ENCODE measurements around the gene ZNF474. TPM values are rescaled to one million over a fixed set of nuclear protein-coding genes. Genes with fewer than 3 reads are reported as not detected.

ZNF474 gene
- total RNA-seq, 1 donor from 2014 or later, result not detected

DNA sequence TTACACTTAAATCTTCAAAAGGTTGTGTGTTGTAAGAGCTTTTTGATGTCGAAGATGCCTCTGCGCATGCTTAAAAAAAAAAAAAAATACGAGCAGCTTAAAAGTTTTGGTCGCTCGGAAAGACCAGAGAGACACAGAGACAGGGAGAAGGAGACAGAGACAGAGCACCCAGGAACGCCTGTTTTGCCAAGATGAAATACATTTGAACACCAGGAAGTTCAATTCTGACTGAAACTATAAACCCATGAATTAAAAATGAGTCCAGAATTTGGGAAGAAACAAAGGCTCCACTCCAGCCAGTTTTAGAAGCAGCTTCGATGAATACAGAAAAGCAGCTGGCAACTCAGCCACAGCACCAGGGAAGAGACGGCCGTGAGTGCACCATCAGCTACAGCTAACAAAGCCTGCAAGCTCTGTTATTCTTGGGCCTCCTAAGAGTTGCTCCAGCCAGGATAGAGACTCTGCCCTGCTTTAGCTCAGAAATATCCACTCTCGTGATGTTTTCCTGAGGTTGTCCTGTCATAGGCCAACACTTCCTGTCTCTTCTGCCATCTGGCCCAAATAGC, 2.5 kb upstream of the ZNF474 start:
- Mint-ChIP-seq H3K4me3 (no peak overlapping the region), H3K27ac (no peak overlapping the region), H3K27me3 (no peaks in the 10 kb centered on the region), H3K9me3 (no peaks in the 10 kb centered on the region), H3K36me3 (ENCODE audit: low read depth) (no peaks in the 10 kb centered on the region), H3K4me1 (no peaks in the 10 kb centered on the region)
- intact Hi-C loops (cut with micrococcal nuclease), result no loop called here
- DNase-seq, result no peak

DNA sequence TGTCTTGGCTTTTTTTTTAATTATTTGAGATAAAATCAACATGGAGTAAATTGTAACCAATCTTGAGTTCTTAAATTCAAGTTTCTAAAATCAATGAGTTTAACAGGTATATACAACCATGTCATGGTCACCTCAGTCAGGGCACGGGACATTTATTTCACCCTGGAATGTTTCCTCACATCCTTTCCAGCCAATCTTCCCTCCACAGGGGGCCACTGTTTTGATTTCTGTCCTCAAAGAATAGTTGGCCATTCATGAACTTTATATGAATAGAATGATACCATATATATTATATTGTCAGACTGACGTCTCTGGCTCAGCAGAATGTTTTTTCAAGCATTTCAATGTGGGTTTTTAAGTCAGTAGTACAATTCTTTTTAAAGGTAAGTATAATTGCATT, 806 bp downstream of the ZNF474 start:
- Mint-ChIP-seq H3K9me3 (no peaks in the 10 kb centered on the region), H3K27ac (no peak overlapping the region), H3K27me3 (no peaks in the 10 kb centered on the region), H3K4me1 (no peaks in the 10 kb centered on the region), H3K36me3 (ENCODE audit: low read depth) (no peaks in the 10 kb centered on the region), H3K4me3 (no peak overlapping the region)
- intact Hi-C loops (cut with micrococcal nuclease), result no loop called here
- DNase-seq, result no peak

DNA sequence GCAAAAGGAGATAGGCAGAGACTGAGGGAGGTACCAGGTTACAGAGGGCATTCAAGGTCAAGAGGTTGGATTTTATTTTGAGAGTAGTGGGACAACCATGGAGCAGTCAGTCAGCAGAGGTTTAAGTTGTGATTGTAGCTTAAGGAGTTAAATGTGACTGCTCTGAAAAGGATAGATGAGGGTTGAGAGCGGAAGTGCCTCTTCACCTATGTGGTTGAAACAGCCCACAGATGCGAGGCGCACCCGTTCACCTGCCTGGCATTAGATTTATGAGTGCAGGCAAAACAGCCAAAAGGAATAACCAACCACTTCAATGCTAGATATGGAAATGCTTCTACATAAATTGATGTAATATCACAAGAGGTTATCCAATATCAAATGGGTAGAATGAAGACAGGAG, 8.4 kb downstream of the ZNF474 start:
- peak; percentile 59 for DNase-seq
- Mint-ChIP-seq H3K4me3 (no peak overlapping the region), H3K9me3 (no peaks in the 10 kb centered on the region), H3K36me3 (ENCODE audit: low read depth) (no peaks in the 10 kb centered on the region), H3K27ac (no peak overlapping the region), H3K4me1 (peaks cover 3% of the 10 kb centered on the region), H3K27me3 (peaks cover 3% of the 10 kb centered on the region)
- intact Hi-C loops (cut with micrococcal nuclease), result no loop called here

DNA sequence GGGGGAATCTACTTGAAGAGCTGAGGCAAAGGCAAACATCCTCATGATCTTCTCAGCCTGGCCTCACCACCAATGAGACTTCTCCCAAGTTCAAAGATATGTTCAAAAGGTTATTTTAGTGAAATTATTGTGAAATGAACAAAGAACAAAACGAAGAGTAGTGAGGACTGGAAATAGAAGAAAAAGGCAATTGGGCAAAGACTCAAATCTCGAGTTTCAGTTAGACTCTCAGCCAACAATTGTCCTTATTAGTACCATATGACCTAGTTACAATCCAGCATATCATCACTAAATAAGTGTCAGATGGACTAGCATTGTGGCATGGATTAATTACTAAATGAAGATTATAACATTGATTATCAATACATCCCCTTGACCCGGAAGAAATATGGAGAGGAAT, 9.0 kb downstream of the ZNF474 start:
- H3K27ac Mint-ChIP-seq, result no peak overlapping the region
- no peaks in the 10 kb centered on the region for H3K36me3 Mint-ChIP-seq (ENCODE audit: low read depth)
- peaks cover 3% of the 10 kb centered on the region for H3K4me1 Mint-ChIP-seq
- intact Hi-C loops (cut with micrococcal nuclease), result no loop called here
- H3K9me3 Mint-ChIP-seq, result no peaks in the 10 kb centered on the region
- H3K4me3 Mint-ChIP-seq, result no peak overlapping the region
- peaks cover 3% of the 10 kb centered on the region for H3K27me3 Mint-ChIP-seq
- no peak for DNase-seq

DNA sequence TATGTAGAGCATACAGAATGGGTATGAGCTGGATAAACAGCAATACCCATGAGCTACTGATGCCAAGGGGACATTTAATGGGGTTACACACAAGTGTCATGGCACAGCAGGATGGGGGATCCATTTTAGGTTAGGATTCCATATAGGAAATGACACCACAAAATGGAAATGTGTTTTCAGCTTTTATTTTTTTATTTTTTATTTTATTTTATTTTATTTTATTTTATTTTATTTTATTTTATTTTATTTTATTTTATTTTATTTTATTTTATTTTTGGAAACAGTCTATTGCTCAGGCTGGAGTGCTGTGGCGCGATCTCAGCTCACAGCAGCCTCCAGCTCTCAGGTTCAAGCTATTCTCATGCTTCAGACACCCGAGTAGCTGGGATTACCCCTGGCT, 11.6 kb downstream of the ZNF474 start:
- no peak overlapping the region for H3K27ac Mint-ChIP-seq
- H3K36me3 Mint-ChIP-seq (ENCODE audit: low read depth), result no peaks in the 10 kb centered on the region
- H3K4me1 Mint-ChIP-seq, result peaks cover 3% of the 10 kb centered on the region
- H3K27me3 Mint-ChIP-seq, result peaks cover 3% of the 10 kb centered on the region
- no peak overlapping the region for H3K4me3 Mint-ChIP-seq
- no peaks in the 10 kb centered on the region for H3K9me3 Mint-ChIP-seq
- intact Hi-C loops (cut with micrococcal nuclease), result no loop called here
- DNase-seq, result no peak

DNA sequence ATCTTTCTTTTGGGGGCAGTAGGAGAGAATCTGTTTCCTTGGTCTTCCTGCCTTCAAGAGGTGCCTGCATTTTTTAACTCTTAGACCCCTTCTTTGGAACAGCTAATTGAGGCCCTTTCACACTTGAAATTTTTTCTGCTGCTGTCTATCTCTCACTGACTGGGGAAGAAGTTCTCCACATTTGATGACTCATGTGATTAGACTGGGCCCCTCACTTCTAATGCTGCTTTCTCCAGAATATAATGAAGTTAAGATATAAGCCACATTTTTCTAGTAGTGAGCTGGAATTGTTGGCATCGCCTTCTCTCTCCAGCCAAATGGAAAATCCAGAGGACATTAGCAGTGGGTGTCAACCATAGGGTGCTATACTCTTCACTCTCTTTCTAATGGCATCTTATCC, 12.4 kb downstream of the ZNF474 start:
- intact Hi-C loops (cut with micrococcal nuclease), result no loop called here
- Mint-ChIP-seq H3K27ac (no peak overlapping the region), H3K36me3 (ENCODE audit: low read depth) (no peaks in the 10 kb centered on the region), H3K27me3 (peaks cover 3% of the 10 kb centered on the region), H3K4me1 (peaks cover 3% of the 10 kb centered on the region), H3K4me3 (no peak overlapping the region), H3K9me3 (no peaks in the 10 kb centered on the region)
- no peak for DNase-seq

DNA sequence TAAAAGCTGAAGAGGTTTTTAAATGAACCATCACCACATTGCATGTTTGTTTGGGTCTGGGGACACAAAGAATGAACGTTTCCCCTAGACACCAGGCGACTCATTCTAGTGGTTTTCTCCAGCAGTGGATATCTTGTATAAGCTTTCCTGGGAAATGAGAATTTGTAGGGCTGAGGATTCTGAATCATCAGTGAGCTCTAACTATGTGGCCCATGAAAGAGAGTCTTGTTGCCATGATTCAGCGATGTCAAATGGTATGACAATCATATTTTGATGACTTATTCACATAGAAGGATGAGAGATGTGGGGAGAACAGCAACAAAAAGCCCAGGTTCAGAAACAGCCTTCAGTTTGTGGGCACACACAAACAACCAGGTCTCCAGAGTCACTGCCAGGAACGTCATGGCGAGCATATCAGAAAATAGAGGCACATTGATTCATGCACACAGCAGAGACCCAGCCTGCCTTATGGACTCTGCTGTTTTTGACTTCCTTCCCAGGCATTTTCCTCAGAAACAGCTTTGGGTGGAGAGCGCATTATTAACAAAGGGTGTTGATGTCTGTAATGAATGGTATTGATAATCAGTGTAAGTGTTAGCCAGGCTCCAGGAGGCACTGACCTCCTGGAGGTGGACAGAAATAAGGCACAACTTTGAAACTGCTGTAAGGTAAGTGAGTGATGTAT, 13.3 kb downstream of the ZNF474 start:
- DNase-seq, result no peak
- peaks cover under 1% of the 10 kb centered on the region for H3K4me1 Mint-ChIP-seq
- H3K27ac Mint-ChIP-seq, result no peak overlapping the region
- no peaks in the 10 kb centered on the region for H3K36me3 Mint-ChIP-seq (ENCODE audit: low read depth)
- no peak overlapping the region for H3K4me3 Mint-ChIP-seq
- H3K27me3 Mint-ChIP-seq, result no peaks in the 10 kb centered on the region
- no peaks in the 10 kb centered on the region for H3K9me3 Mint-ChIP-seq
- intact Hi-C loops (cut with micrococcal nuclease), result no loop called here

DNA sequence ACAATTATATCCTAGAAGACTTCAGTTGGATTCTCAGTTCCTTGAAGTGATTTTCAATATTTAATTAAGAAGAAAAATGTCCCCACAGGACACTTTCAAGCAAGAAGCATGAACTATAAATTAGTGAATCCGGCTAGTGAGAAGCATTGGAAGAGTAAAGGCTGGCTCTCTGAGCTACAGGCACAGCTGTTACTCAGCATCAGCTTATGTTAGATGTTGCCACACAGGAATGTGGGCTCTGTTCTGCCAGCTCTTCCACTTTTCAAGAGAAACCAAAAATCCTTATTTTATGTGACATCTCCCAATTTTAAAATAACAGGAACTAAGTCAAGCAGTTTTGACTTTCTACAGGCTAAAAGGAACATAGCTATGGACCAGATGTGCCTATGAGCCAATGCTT, 14.9 kb downstream of the ZNF474 start:
- intact Hi-C loops (cut with micrococcal nuclease), result no loop called here
- Mint-ChIP-seq H3K27me3 (no peaks in the 10 kb centered on the region), H3K4me3 (no peak overlapping the region), H3K36me3 (ENCODE audit: low read depth) (no peaks in the 10 kb centered on the region), H3K27ac (no peak overlapping the region), H3K4me1 (no peaks in the 10 kb centered on the region), H3K9me3 (no peaks in the 10 kb centered on the region)
- no peak for DNase-seq

DNA sequence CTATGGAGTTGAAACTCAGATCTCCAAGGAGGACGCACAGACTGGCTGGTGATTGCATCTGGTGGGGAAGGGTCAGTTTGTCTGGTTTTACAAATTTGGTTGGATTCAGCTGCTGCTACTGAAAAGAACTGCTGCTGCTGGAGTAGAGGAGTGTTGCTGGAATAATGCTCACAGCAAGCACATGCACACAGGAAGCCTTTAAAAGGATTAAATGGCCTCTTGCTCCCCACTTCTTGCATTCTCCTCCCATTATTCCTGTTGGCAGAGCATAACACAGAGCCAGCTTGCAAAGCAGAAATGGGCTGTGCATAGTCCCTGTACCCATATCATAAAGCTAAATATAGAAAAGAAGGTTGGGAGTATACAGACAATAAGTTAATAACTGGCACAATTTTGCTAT, 16.6 kb downstream of the ZNF474 start:
- no peak overlapping the region for H3K27ac Mint-ChIP-seq
- DNase-seq, result no peak
- H3K9me3 Mint-ChIP-seq, result no peaks in the 10 kb centered on the region
- no peaks in the 10 kb centered on the region for H3K27me3 Mint-ChIP-seq
- intact Hi-C loops (cut with micrococcal nuclease), result no loop called here
- H3K4me1 Mint-ChIP-seq, result no peaks in the 10 kb centered on the region
- no peak overlapping the region for H3K4me3 Mint-ChIP-seq
- H3K36me3 Mint-ChIP-seq (ENCODE audit: low read depth), result no peaks in the 10 kb centered on the region

DNA sequence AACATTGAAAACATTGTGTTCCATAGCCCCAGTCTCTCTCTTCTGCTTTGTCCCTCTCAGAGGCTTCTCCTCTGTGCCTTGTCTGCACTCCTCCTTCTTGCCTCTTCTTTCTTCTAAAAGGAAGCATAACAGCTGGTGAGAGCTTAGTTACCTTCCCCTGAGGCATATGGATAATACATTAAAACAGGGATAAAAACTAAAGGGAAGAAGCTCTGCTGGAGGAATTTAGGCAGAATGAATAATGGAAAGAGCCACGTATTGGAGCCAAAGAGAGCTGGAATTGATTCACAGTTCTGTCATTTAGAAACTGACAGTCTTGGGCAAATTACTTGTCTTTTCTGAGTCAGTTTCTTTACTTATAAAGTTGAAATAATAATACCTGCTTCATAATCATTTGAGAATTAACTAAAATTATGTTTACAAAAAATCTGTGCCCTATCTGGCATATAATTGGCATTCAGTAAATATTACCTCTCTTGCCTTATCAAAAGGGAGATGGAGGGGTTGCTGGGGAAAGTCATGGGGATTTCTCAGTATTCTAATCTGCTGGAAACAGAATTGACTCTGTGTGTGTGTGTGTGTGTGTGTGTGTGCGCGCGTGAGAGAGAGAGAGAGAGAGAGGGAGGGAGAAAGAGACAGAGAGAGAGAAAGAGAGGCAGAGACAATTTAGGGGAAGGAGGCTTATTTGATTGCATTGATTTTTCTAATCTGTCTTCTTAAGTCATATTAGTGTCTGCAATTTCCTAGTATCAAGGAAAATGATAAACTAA, 20.2 kb downstream of the ZNF474 start:
- Mint-ChIP-seq H3K4me3 (no peak overlapping the region), H3K27me3 (no peaks in the 10 kb centered on the region), H3K27ac (no peak overlapping the region), H3K4me1 (no peaks in the 10 kb centered on the region), H3K36me3 (ENCODE audit: low read depth) (no peaks in the 10 kb centered on the region), H3K9me3 (no peaks in the 10 kb centered on the region)
- peak; percentile 2 for DNase-seq
- intact Hi-C loops (cut with micrococcal nuclease), result no loop called here

DNA sequence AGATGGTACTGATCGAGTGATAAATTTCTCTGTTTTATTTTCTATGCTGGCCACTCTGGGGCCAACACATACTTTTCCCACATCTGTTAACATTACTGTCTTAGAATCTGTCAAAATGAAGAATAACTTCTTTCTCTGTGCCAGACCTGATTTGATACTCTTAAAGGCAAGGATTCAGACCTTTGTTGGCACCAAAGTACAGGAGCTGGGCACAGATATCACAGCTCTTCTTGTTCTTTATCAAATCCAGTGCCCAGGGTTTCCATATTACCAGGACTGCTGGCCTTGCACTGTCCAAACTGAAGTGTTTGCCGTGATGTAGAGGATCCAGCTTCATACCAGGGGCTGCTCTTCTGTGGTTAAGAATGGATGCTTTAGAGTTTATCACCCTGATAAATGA, 20.9 kb downstream of the ZNF474 start:
- Mint-ChIP-seq H3K4me1 (no peaks in the 10 kb centered on the region), H3K36me3 (ENCODE audit: low read depth) (no peaks in the 10 kb centered on the region), H3K27ac (no peak overlapping the region), H3K4me3 (no peak overlapping the region), H3K9me3 (no peaks in the 10 kb centered on the region), H3K27me3 (no peaks in the 10 kb centered on the region)
- peak; percentile 3 for DNase-seq
- intact Hi-C loops (cut with micrococcal nuclease), result no loop called here

DNA sequence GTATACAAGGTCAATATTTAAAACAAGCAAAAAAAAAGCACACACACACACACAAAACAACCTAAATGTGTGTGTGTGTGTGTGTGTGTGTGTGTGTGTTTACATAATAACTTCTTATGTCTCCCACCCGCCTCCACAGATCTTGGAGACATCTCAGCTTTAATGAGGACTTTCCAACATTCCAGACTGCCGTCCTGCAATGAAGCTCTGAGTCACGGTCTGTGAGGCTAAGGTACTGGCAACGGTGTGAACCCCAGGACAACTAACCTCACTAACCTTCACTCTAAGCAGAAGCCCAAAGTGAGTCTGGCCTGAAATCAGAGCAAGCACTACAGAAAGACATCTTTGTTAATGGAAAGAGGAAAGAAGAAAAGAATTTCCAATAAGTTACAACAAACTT, 22.3 kb downstream of the ZNF474 start:
- intact Hi-C loops (cut with micrococcal nuclease), result no loop called here
- no peak overlapping the region for H3K27ac Mint-ChIP-seq
- H3K4me3 Mint-ChIP-seq, result no peak overlapping the region
- H3K4me1 Mint-ChIP-seq, result no peaks in the 10 kb centered on the region
- no peaks in the 10 kb centered on the region for H3K27me3 Mint-ChIP-seq
- DNase-seq, result no peak
- H3K36me3 Mint-ChIP-seq (ENCODE audit: low read depth), result no peaks in the 10 kb centered on the region
- H3K9me3 Mint-ChIP-seq, result no peaks in the 10 kb centered on the region

DNA sequence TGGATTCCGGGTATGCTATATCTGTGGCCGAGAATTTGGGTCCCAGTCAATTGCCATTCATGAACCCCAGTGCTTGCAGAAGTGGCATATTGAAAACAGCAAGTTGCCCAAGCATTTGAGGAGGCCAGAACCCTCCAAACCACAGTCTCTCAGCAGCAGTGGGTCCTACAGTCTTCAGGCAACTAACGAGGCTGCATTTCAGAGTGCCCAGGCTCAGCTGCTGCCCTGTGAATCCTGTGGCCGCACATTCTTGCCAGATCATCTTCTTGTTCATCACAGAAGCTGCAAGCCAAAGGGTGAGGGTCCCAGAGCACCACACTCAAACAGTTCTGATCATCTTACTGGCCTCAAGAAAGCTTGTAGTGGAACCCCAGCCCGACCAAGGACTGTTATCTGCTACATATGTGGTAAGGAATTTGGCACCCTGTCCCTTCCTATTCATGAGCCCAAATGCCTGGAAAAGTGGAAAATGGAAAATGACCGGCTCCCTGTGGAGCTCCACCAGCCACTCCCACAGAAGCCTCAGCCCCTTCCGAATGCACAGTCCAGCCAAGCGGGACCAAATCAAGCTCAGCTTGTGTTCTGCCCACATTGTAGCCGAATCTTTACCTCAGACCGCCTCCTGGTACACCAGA, 23.0 kb downstream of the ZNF474 start:
- H3K27ac Mint-ChIP-seq, result no peak overlapping the region
- H3K36me3 Mint-ChIP-seq (ENCODE audit: low read depth), result no peaks in the 10 kb centered on the region
- no peaks in the 10 kb centered on the region for H3K9me3 Mint-ChIP-seq
- intact Hi-C loops (cut with micrococcal nuclease), result no loop called here
- H3K4me1 Mint-ChIP-seq, result no peaks in the 10 kb centered on the region
- DNase-seq, result no peak
- H3K4me3 Mint-ChIP-seq, result no peak overlapping the region
- no peaks in the 10 kb centered on the region for H3K27me3 Mint-ChIP-seq

DNA sequence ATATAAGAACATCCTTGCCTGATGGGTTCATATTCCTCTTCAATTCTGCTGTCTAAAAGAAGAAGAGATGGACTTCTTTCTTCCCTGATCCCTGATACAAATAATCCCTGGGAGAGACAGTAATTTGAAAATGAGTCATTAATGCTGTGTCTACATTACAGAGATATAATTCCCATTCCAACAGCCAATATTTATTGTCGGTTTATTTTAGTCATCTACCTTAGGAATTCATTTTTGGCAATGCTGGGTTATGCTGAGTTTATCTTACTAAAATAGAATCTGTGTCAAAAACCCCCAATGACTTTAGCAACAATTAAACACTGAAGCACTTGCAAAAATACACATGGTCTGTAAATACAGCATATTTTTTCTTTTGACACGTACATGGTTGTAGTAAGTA, 23.9 kb downstream of the ZNF474 start:
- Mint-ChIP-seq H3K4me3 (no peak overlapping the region), H3K9me3 (no peaks in the 10 kb centered on the region), H3K4me1 (no peaks in the 10 kb centered on the region), H3K27ac (no peak overlapping the region), H3K36me3 (ENCODE audit: low read depth) (no peaks in the 10 kb centered on the region), H3K27me3 (no peaks in the 10 kb centered on the region)
- intact Hi-C loops (cut with micrococcal nuclease), result no loop called here
- DNase-seq, result no peak

All from activated CD4-positive, alpha-beta T cell treated with anti-CD3 and anti-CD28 coated beads, Interleukin-2, amount 10 ng/mL, durations not matched to agents 24 days and 14 days (primary cell).